Subcutaneous adipose tissue (tissue), 4 donors: ENCODE data around the gene ATP8B3. TPM values are rescaled to one million over a fixed set of nuclear protein-coding genes. Genes with fewer than 3 reads are reported as not detected.

Experiments used
- total RNA-seq, 4 donors: library from RNA; depleted of rRNA; stranded (reverse); fragments of >200 nt; gene quantifications; one replicate each; pipeline ENCODE4 v1.1.0, GENCODE V29; 2016
- TF ChIP-seq, protein P1 (sequence below): fragments of 450-650 bp; IDR thresholded peaks from one replicate; pipeline ENCODE4 v1.5.1; 2016; ENCODE audit warnings: low read depth, mild to moderate bottlenecking, control low read depth, antibody characterized with exemption, moderate library complexity

The ATP8B3 gene
- total RNA-seq, 4 donors from 2014 or later: 1.5 to 3.3 (median 1.8) TPM

DNA sequence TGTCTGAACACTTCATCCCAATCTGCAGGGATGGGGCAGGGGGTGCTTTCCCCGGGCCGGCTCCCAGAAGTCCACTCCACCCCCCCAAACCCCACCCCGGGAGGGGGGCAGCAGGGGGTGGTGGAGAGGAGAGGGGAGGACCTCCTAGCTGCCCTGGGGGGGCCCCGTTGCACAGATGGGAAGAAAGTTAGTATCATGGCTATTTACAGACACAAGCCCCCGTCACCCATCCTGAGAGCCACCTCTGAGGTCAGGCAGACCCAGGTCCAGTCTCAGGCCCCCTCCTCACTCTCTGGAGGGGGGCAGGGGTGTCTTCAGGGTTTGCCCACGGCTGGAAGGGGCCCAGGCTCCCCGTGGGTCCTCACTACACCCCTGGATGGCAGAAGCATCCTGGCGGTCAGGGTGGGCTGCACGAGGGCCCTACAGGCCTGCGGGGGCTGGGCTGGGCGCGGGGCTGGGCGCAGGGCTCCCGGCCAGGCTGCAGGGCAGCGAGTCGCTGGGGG lies 42.0 kb upstream of the ATP8B3 start:
- TF ChIP-seq, protein P1, sequence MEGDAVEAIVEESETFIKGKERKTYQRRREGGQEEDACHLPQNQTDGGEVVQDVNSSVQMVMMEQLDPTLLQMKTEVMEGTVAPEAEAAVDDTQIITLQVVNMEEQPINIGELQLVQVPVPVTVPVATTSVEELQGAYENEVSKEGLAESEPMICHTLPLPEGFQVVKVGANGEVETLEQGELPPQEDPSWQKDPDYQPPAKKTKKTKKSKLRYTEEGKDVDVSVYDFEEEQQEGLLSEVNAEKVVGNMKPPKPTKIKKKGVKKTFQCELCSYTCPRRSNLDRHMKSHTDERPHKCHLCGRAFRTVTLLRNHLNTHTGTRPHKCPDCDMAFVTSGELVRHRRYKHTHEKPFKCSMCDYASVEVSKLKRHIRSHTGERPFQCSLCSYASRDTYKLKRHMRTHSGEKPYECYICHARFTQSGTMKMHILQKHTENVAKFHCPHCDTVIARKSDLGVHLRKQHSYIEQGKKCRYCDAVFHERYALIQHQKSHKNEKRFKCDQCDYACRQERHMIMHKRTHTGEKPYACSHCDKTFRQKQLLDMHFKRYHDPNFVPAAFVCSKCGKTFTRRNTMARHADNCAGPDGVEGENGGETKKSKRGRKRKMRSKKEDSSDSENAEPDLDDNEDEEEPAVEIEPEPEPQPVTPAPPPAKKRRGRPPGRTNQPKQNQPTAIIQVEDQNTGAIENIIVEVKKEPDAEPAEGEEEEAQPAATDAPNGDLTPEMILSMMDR: no peak

DNA sequence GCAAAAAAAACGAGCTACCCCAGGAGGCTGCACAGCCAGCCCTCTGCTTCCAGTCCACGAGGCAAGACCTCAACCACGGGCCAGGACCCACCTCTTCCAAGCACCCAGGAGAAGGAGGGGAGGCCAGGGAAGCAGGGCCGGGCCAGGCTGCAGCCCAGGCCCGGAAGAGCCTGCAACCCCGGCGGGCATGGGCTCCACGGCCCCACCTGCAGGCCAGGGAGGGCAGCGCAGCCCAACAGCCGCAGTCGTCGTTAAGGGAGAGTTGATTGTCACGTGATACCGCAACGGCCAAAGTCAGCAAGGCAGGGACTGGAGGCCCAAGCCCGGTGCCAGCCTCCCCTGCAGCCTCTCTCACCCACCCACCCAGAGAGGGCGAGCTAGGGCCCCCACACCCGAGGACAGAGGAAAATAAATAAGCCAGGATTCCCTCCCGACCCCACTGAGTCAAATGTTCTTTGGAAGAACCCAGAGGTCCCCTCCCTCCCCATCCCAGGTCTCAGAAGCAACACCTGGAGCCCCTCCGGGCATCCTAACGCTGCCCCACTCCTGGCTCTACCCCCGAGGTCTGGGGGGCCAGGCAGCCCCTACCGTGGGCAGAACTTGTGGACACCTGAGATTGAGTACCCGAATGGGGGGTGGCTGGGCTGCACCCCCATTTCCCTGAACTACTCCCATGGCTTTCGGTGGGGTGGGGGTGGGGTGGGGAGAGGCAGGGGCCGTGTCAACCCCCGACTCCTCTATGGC lies 41.4 kb upstream of the ATP8B3 start:
- TF ChIP-seq, protein P1: no peak

DNA sequence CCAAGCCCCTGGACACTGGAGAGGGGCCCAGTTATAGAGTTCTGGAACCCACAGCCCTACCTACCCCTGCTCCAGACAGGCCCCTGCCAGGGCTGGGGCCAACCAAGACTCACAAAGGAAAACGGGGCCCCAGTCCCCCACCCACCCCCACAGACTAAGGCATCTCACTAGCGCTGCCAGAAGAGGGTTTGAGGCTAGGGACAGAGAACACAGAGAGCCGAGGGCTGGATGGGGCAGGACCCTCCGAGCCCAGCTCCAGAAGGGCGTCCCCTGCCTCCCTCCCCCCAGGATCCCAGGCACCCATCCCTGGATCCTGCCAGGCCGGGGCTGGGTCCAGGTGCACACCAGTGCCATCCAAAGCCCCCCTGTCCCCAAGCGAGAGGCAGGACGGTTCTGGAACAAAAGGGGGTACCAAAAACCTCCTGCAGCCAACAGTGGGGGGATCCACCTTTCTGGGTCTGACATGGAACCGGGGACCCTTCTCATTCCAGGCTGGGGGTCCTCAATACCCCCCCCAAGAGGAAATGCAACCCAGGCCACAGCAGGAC lies 40.6 kb upstream of the ATP8B3 start:
- TF ChIP-seq, protein P1: no peak

DNA sequence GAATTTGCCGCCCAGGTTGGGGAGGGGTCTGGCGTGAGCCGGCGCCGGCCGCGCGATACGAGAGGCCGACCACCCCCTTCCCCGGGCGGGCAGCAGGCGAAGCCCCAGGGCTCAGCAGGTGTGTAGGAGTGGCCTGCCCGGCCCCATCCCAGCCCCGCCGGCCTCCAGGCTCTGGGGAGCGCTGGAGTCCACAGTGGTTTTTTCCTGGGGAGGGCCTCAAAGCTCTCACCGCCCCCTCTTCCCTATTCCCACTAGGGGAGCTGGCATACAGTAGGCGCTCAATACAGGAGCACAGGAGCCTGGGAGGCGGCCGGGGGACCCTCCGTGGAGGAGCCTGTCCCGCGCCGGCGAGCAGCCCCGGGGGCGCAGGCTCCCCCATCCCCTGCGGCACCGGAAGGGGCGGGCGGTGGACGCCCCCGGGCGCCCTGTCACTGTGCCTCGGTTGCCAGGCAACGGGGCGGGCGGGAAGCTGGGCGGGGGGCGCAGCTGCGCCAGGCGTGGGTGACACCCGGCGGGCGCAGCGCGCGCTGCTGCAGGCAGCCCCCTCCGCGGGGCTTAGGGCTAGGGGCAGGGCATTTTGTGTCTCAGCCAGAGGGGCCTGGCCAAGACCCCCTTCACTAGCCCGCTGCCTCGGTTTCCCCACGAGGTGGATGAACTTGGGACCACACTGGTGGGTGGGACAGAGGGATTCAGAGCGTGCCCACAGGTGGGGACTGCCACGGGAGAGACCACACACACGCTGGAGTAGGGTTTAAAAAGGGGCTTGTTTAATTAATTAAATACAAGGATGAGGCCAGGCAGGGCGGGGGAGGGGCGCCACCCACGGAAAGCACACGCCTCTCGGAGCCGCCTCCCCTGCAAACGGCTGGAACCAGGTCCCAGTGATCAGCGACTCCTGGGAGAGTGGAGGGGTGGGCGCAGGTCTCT lies 39.8 kb upstream of the ATP8B3 start:
- TF ChIP-seq, protein P1: no peak

DNA sequence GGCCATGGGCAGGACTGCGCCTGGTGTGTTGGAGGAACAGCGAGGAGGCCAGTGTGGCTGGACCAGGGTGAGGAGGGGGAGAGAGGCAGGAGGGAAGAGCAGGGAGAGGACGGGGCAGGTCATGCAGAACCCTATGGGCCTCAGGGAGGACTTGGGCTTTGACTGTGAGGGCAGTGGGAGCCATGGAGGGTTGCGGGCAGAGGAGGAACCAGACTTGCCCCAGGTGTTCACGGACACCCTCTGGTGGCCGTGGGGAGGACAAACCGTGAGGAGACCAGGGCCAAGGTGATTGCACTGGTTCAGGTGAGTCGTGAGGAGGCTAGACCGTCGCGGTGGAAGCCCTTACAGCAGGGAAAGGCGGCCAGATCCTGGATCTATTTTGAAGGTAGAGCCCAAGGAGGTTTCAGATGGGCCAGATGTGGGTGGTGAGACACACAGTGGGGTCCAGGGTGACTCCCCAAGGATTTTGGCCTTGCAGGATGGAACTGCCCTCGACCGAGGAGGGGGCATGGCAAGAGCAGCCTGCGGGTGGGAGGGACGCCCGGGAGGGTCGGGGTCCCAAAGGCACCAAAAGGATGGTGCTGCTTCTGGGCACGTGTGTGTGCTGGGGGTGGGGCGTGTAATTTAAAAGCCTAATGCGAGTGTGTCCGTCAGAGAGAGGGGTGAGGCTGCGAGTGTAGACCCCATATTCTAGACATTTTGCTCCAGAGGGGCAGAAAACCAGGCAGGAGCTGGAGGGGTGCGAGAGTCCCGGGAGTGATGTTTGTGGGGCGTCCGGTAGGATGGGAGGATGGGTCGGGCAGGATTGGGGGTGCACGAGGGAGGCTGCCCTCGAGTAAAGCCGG lies 39.0 kb upstream of the ATP8B3 start:
- TF ChIP-seq, protein P1: no peak

DNA sequence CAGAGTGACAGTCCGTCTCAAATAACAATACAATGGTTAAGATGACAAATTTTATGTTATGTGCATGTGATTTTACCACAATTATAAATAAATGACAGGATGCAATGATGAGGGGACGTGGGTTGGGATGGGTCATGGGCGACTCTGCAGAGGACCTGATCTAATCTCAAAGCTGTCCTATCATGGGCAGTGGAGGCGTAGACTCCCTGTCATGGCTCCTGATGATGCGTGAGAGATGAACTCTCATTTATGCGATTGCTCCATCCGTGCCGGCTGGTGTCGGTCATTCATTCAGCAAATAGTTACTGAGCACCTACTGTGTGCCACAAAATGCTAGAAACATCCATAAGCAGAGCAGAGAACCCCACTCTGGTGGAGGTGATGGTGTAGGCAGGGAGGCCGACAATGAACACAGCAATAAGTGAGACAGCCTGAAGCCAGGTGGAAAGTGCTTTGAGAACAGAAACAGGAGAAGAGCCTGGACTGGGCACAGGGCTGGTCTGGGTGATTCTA lies 37.9 kb upstream of the ATP8B3 start:
- TF ChIP-seq, protein P1: no peak
